ENCODE results near the gene ATXN8OS. TPM values are rescaled to one million over a fixed set of nuclear protein-coding genes. Genes with fewer than 3 reads are reported as not detected.
"Not testable (repeated sequence)": the region's sequence is repeated elsewhere in the genome, so short reads cannot be mapped to it uniquely, and the experiment has no call there.

Gene ATXN8OS
- polyA plus RNA-seq: not detected

- Mint-ChIP-seq H3K27me3 (no peaks in the 10 kb centered on the region), H3K36me3 (no peaks in the 10 kb centered on the region), H3K27ac (no peak within 1 kb of the TSS), H3K9me3 (peaks cover 0 to 2% (median 0%) of the 10 kb centered on the region in 3 donors), H3K4me3 (no peak within 1 kb of the TSS), H3K4me1 (no peaks in the 10 kb centered on the region)
Observed at GRCh38 chr13:70107498-70108281, at the start of gene ATXN8OS. Gene ATXN8OS (plus strand): TSS chr13:70107826.

DNA sequence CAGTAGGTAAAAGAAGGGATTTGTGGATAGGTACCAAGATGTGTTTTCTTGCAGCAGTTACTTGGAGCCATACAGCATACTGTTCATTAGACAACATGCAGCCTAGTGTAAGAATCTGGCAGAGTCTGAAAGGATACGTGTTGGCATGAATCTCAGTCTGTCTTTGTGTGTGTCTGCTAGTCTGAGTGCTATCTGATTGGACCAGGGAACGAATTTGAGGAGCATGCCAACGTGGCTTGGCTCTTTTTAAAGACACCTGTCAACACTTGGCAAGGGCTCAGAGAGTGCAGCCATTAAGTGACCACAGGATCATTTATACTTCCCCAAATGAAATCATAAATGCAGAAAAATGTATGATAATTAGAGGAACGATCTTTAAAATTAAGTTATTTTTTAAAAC is 27.6 kb upstream of the ATXN8OS start:
- no peak overlapping the region for H3K4me3 Mint-ChIP-seq
- H3K9me3 Mint-ChIP-seq: peaks cover 0 to 5% (median 5%) of the 10 kb centered on the region in 3 donors
- no peaks in the 10 kb centered on the region for H3K4me1 Mint-ChIP-seq
- no peaks in the 10 kb centered on the region for H3K27me3 Mint-ChIP-seq
- H3K27ac Mint-ChIP-seq: no peak overlapping the region
- H3K36me3 Mint-ChIP-seq: no peaks in the 10 kb centered on the region

DNA sequence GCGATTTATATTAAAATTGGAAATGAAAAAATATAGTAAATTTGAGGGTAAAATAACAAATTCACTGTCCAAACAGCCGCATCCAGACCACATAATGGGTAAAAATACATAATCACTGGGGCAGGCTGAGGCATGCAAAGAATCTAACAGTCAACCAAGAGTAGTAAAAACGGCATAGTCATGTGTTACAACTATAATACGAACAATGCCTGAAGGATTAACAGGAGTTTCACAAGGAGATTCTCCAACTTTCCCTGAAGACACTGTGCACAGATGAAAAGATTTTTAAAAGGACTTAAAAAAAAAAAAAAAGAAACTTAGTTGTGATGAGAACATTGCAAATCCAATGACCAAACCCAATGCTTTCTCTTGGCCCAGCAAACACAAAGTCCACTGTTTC is 20.4 kb upstream of the ATXN8OS start:
- Mint-ChIP-seq H3K4me3 (no peak overlapping the region), H3K27me3 (no peaks in the 10 kb centered on the region), H3K9me3 (peaks cover 0 to 12% (median 2%) of the 10 kb centered on the region in 3 donors), H3K27ac (no peak overlapping the region), H3K36me3 (no peaks in the 10 kb centered on the region), H3K4me1 (no peaks in the 10 kb centered on the region)

DNA sequence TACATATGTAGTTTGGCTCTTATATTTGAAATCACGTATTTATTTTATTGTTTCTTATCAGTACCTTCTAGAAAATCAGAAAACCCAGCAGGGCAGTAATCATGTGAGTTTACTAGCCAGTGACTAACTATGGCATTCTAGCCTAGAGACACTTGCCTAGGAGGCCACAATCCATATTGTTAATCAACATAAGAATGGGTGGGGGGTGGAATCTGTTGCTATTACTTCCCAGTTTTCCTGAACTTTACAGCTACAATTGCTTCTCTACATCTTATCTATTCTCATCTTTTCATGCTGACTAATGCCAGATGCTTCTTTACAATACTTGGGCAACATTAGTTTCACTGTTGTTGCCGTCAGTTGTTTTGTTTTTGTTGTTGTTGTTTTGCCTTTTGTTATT is 18.7 kb upstream of the ATXN8OS start:
- Mint-ChIP-seq H3K9me3 (peaks cover 0 to 12% (median 2%) of the 10 kb centered on the region in 3 donors), H3K4me1 (no peaks in the 10 kb centered on the region), H3K27ac (no peak overlapping the region), H3K4me3 (no peak overlapping the region), H3K36me3 (no peaks in the 10 kb centered on the region), H3K27me3 (no peaks in the 10 kb centered on the region)

GRCh38 chr13:70090036-70090723 is 17.4 kb upstream of the ATXN8OS start:
- Mint-ChIP-seq H3K4me3 (no peak overlapping the region), H3K27me3 (no peaks in the 10 kb centered on the region), H3K36me3 (no peaks in the 10 kb centered on the region), H3K9me3 (peaks cover 0 to 17% (median 2%) of the 10 kb centered on the region in 3 donors), H3K4me1 (no peaks in the 10 kb centered on the region), H3K27ac (no peak overlapping the region)

- no peak overlapping the region for H3K4me3 Mint-ChIP-seq
- no peak overlapping the region for H3K27ac Mint-ChIP-seq
- no peaks in the 10 kb centered on the region for H3K4me1 Mint-ChIP-seq
- H3K27me3 Mint-ChIP-seq: no peaks in the 10 kb centered on the region
- H3K9me3 Mint-ChIP-seq: peaks cover 1 to 9% (median 2%) of the 10 kb centered on the region in 3 donors
- no peaks in the 10 kb centered on the region for H3K36me3 Mint-ChIP-seq
Observed at GRCh38 chr13:70098669-70099068, 9.0 kb upstream of the ATXN8OS start.

- Mint-ChIP-seq H3K4me1 (no peaks in the 10 kb centered on the region), H3K9me3 (peaks cover 0 to 2% (median 1%) of the 10 kb centered on the region in 3 donors)
Observed at GRCh38 chr13:70104481-70104880, 3.1 kb upstream of the ATXN8OS start.

DNA sequence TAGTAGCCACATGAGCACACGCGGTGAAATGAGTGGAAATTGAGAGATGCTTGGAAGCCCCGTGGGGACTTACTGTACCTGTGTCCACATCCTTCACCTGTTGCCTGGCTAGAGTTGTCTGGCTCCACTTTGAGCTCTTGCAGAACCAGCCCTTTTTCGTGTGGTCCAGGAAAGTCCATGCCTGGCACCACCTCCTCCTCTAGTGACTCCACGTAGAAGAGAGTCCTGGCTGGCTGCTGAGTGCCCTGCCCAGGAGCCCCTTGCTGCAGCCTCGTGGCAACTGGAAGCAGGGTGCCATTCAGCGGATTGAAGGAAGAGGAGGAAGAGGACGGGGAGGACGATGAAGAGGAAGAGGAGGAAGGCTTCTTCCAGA is 515 bp upstream of the ATXN8OS start:
- Mint-ChIP-seq H3K36me3 (no peaks in the 10 kb centered on the region), H3K27ac (no peak overlapping the region), H3K4me3 (no peak overlapping the region), H3K27me3 (no peaks in the 10 kb centered on the region), H3K9me3 (peaks cover 0 to 2% (median 0%) of the 10 kb centered on the region in 3 donors), H3K4me1 (no peaks in the 10 kb centered on the region)

More at GRCh38 chr13:70104481-70104880, 3.1 kb upstream of the ATXN8OS start:
- Mint-ChIP-seq H3K4me3 (no peak overlapping the region), H3K27ac (no peak overlapping the region), H3K27me3 (no peaks in the 10 kb centered on the region), H3K36me3 (no peaks in the 10 kb centered on the region)

- no peaks in the 10 kb centered on the region for H3K27me3 Mint-ChIP-seq
- no peak within 1 kb of the TSS for H3K4me3 Mint-ChIP-seq
- no peaks in the 10 kb centered on the region for H3K36me3 Mint-ChIP-seq
- no peaks in the 10 kb centered on the region for H3K4me1 Mint-ChIP-seq
- H3K9me3 Mint-ChIP-seq: no peaks in the 10 kb centered on the region
- H3K27ac Mint-ChIP-seq: no peak within 1 kb of the TSS
Observed at GRCh38 chr13:70108356-70109105, 905 bp downstream of the ATXN8OS start, which contains the start of gene KLHL1. Gene KLHL1 (minus strand): TSS chr13:70108452. CDS start chr13:70107699, 753 bp downstream.

DNA sequence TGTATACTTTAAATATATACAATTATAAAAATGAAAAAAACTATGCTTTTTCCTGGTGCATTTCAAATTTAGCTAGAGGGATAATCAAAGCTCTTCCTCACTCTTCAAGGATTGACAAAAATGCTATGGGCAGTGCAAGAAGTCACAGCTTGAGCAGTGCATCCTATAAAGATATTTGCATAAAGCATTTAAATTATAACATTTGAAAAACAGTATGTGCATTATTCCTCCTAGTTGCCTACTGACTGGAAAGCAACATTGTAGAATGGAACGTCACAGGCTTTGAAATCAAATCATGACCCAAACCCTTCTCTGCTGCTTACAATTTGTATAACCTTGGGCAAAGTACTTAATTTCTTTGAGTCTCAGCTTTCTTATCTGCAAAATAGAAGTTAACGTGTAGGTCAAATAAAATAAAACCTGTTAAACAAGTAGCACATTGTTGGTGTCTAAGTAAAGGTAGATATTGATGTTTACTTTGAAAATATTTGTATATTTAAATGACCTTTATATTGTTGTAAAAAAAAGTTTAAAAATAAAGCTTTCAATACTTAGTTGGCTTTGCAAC is 9.8 kb downstream of the ATXN8OS start:
- Mint-ChIP-seq H3K27ac (no peak overlapping the region), H3K27me3 (no peaks in the 10 kb centered on the region), H3K36me3 (no peaks in the 10 kb centered on the region), H3K9me3 (peaks cover 2 to 3% (median 2%) of the 10 kb centered on the region in 3 donors), H3K4me3 (no peak overlapping the region), H3K4me1 (no peaks in the 10 kb centered on the region)

DNA sequence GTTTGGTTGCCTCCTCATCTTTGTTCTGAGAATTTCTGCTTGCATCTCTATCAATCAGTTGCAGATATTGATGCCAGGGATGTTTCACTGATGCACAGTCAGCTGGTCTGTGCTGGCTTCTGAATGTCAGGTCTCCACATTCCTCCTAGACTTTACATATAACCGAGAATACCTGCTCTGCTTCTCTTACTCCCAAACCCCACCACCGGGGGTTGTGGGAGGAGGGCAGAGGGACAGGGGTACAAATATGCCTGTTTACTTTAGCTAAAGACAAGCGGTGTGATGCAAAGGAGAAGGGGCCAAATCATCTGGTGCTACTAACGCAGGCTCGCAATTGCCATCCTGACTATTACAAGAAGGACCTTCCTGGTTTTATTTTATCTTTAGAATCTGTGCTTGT is 18.1 kb downstream of the ATXN8OS start:
- no peak overlapping the region for H3K27ac Mint-ChIP-seq
- H3K4me3 Mint-ChIP-seq: no peak overlapping the region
- H3K27me3 Mint-ChIP-seq: no peaks in the 10 kb centered on the region
- H3K36me3 Mint-ChIP-seq: no peaks in the 10 kb centered on the region
- H3K9me3 Mint-ChIP-seq: peaks cover 2 to 6% (median 4%) of the 10 kb centered on the region in 3 donors
- no peaks in the 10 kb centered on the region for H3K4me1 Mint-ChIP-seq

DNA sequence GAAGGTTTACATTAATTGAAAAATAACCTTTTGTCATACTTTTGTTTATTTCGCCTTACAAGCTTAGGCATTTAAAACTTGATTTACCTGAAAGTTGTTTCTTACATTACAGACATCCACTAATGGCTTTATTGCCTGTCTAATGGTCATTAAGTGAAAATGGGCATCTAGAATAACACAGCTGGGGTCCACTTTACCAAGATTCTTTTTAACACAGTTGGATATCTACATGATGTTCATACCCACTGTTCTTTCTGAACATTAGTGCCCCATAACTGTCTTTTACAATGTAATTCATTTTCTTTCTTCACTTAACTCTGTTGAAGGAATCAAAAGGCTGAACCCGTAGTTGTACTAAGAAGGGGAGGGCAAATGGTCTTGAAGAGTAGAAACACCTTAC is 20.5 kb downstream of the ATXN8OS start:
- H3K4me3 Mint-ChIP-seq: no peak overlapping the region
- no peaks in the 10 kb centered on the region for H3K36me3 Mint-ChIP-seq
- H3K27ac Mint-ChIP-seq: no peak overlapping the region
- H3K27me3 Mint-ChIP-seq: no peaks in the 10 kb centered on the region
- peaks cover 0 to 7% (median 6%) of the 10 kb centered on the region in 3 donors for H3K9me3 Mint-ChIP-seq
- H3K4me1 Mint-ChIP-seq: no peaks in the 10 kb centered on the region

DNA sequence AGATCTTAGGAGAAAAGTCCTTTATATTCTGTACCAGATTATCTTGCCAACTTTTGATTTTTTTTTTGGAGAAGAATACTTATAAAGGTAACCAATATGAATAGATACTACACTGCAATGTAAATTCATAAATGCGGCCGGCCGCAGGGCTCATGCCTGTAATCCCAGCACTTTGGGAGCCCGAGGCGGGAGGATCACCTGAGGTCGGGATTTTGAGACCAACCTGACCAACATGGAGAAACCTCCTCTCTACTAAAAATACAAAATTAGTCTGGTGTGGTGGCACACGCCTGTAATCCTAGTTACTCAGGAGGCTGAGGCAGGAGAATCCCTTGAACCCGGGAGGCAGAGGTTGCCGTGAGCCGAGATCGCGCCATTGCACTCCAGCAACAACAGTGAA is 35.0 kb downstream of the ATXN8OS start:
- not testable (repeated sequence) for H3K36me3 Mint-ChIP-seq, H3K4me1 Mint-ChIP-seq, H3K4me3 Mint-ChIP-seq, H3K27ac Mint-ChIP-seq, H3K27me3 Mint-ChIP-seq, H3K9me3 Mint-ChIP-seq

GRCh38 chr13:70162141-70162540 is 54.5 kb downstream of the ATXN8OS start:
- no peaks in the 10 kb centered on the region for H3K27me3 Mint-ChIP-seq
- no peak overlapping the region for H3K4me3 Mint-ChIP-seq
- H3K4me1 Mint-ChIP-seq: no peaks in the 10 kb centered on the region
- H3K9me3 Mint-ChIP-seq: no peaks in the 10 kb centered on the region
- H3K27ac Mint-ChIP-seq: no peak overlapping the region
- no peaks in the 10 kb centered on the region for H3K36me3 Mint-ChIP-seq

DNA sequence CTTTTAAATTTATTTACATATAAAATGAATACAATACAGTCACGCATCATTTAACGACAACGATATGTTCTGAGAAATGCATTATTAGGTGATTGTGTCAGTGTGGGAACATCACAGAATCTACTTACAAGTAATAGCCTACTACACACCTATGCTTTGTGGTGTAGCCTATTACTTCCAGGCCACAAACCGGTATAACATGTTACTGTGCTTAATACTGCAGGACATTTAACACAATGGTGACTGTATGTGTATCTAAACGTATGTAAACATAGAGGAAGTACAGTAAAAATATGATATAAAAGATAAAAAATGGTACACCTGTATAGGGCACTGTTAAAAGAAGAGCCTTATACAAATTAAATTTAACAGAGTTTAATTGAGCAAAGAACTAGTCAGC is 63.1 kb downstream of the ATXN8OS start:
- H3K36me3 Mint-ChIP-seq: no peaks in the 10 kb centered on the region
- no peak overlapping the region for H3K27ac Mint-ChIP-seq
- H3K9me3 Mint-ChIP-seq: peaks cover 5 to 22% (median 11%) of the 10 kb centered on the region in 3 donors
- no peaks in the 10 kb centered on the region for H3K4me1 Mint-ChIP-seq
- no peaks in the 10 kb centered on the region for H3K27me3 Mint-ChIP-seq
- no peak overlapping the region for H3K4me3 Mint-ChIP-seq
